ENCODE results near the gene SEMA3B.
"Not testable (repeated sequence)": the region's sequence is repeated elsewhere in the genome, so short reads cannot be mapped to it uniquely, and the experiment has no call there.

Gene SEMA3B

GRCh38 chr3:50274371-50275104 lies 5.6 kb downstream of the SEMA3B start:
- peak; percentile 42 for DNase-seq

- DNase-seq: no peak
Measured at GRCh38 chr3:50275141-50275995, 6.4 kb downstream of the SEMA3B start.

GRCh38 chr3:50275996-50276761 lies 7.2 kb downstream of the SEMA3B start:
- no peak for DNase-seq

GRCh38 chr3:50276762-50277101 lies 7.8 kb downstream of the SEMA3B start:
- no peak for DNase-seq

GRCh38 chr3:50278123-50278879 lies 9.4 kb downstream of the SEMA3B start:
- no peak for DNase-seq

- DNase-seq: no peak
Measured at GRCh38 chr3:50278880-50279224, 9.9 kb downstream of the SEMA3B start, which contains the start of gene LSMEM2. Gene LSMEM2 (plus strand): TSS chr3:50279087. CDS start chr3:50279114, 27 bp downstream.

- DNase-seq: no peak
Measured at GRCh38 chr3:50279255-50280016, 10.5 kb downstream of the SEMA3B start.

- not testable (repeated sequence) for DNase-seq
Measured at GRCh38 chr3:50284121-50284520, 15.2 kb downstream of the SEMA3B start.

- no peak for DNase-seq
Measured at GRCh38 chr3:50286322-50287227, 17.6 kb downstream of the SEMA3B start.

GRCh38 chr3:50287262-50287661 lies 18.3 kb downstream of the SEMA3B start:
- no peak for DNase-seq

GRCh38 chr3:50288387-50289007 lies 19.6 kb downstream of the SEMA3B start:
- no peak for DNase-seq

GRCh38 chr3:50289130-50289529 lies 20.2 kb downstream of the SEMA3B start:
- DNase-seq: no peak

GRCh38 chr3:50290161-50290641 lies 21.3 kb downstream of the SEMA3B start:
- no peak for DNase-seq

- peak; percentile 97 for DNase-seq
Measured at GRCh38 chr3:50292159-50293078, 23.5 kb downstream of the SEMA3B start, which contains the start of gene IFRD2. Gene IFRD2 (minus strand): TSS chr3:50292429. CDS start chr3:50292274, 155 bp downstream.

GRCh38 chr3:50293079-50293801 lies 24.3 kb downstream of the SEMA3B start:
- DNase-seq: no peak

- no peak for DNase-seq
Measured at GRCh38 chr3:50294089-50294488, 25.1 kb downstream of the SEMA3B start.

GRCh38 chr3:50294492-50295403 lies 25.8 kb downstream of the SEMA3B start:
- no peak for DNase-seq

Measured in MV-4-11 (cell line).